ENCODE measurements around the gene KCNMB3. TPM values are rescaled to one million over a fixed set of nuclear protein-coding genes. Genes with fewer than 3 reads are reported as not detected.

The KCNMB3 gene
- total RNA-seq, 1 donor from 2014 or later, result 4.4 TPM

DNA sequence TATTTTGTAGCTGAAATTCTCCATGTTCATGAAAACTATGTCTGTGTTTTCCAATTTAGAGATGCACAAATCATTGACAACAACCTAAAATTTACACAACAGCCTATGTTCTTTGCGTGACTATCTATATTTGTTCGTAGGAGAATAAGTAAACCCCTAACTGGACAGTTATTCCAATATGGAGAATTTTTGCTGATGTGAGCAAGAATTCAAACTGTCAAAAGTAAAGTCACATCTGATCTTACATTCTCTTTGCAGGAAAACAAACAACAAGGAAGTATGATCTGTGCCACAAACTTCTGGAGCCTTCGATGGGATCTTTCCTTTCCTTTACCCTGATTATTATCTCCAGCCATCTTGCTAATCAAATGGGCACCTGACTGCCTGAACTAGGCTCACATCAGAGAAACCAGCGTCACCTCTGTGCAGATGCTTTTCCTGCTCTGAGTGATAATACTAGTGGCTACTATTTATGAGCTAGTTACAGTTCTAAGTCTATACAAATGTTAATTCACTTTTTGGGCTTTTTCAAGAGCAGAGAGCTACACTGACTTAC is 18.3 kb upstream of the KCNMB3 start:
- TF ChIP-seq EZH2 (IDR thresholded peaks at IDR 0.05), result no peak
- no peak for TF ChIP-seq EZH2phosphoT487 (IDR thresholded peaks at IDR 0.05)
- TF ChIP-seq, protein P1, sequence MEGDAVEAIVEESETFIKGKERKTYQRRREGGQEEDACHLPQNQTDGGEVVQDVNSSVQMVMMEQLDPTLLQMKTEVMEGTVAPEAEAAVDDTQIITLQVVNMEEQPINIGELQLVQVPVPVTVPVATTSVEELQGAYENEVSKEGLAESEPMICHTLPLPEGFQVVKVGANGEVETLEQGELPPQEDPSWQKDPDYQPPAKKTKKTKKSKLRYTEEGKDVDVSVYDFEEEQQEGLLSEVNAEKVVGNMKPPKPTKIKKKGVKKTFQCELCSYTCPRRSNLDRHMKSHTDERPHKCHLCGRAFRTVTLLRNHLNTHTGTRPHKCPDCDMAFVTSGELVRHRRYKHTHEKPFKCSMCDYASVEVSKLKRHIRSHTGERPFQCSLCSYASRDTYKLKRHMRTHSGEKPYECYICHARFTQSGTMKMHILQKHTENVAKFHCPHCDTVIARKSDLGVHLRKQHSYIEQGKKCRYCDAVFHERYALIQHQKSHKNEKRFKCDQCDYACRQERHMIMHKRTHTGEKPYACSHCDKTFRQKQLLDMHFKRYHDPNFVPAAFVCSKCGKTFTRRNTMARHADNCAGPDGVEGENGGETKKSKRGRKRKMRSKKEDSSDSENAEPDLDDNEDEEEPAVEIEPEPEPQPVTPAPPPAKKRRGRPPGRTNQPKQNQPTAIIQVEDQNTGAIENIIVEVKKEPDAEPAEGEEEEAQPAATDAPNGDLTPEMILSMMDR (IDR thresholded peaks at IDR 0.05), result no peak
- Histone ChIP-seq H4K20me1 (ENCODE audit: low read depth) (no peaks in the 10 kb centered on the region), H3K79me2 (ENCODE audit: low read depth) (no peaks in the 10 kb centered on the region), H3K4me2 (no peak overlapping the region), H3K9ac (no peak overlapping the region), H3K27me3 (no peaks in the 10 kb centered on the region), H3K4me1 (no peaks in the 10 kb centered on the region), H3K36me3 (no peaks in the 10 kb centered on the region), H3K9me3 (ENCODE audit: low read depth) (no peaks in the 10 kb centered on the region), H3K27ac (no peak overlapping the region), H2AFZ (replicated peaks) (peak overlapping the region; percentile 26), H3F3A (ENCODE audit: low read depth) (no peaks in the 10 kb centered on the region), H3K4me3 (no peak overlapping the region)
- no peak for DNase-seq (ENCODE audit: low spot score)
- H3K4me3 Mint-ChIP-seq, result no peak overlapping the region
- H3K27ac Mint-ChIP-seq, result no peak overlapping the region
- no peaks in the 10 kb centered on the region for H3K36me3 Mint-ChIP-seq
- H3K27me3 Mint-ChIP-seq (ENCODE audit: insufficient read depth, low read depth), result no peaks in the 10 kb centered on the region
- no peaks in the 10 kb centered on the region for H3K9me3 Mint-ChIP-seq
- no peaks in the 10 kb centered on the region for H3K4me1 Mint-ChIP-seq

DNA sequence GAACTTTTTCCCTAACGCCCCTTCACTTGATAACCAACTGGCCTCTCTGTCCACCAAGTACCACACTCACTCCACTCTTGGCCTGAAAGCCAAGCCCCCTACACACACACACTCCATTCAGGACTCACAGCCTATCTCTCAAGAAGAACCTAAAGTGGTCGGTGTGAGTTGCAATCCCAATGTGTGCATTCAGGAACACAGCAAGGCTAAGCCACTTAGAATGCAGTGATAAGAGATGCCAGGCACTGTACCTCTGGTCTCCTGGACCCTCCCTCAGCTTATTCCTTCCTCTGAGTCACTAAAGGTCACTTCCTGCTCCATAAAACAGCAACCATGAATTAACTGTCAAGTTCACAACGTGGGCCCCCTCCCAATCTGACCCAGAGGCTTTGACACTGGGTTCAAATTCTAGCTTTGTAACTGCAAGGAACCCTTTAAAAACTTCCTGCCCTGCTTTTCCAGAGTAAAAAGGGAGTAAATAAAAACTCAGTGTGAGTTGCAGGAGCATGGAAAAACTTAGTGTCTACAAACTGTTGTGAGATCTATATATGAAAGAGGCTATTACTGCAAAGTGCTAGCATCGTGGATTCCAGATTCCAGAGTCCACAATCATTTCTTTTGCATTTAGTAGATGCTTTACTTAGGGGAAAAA is 17.6 kb upstream of the KCNMB3 start:
- H3K4me1 ChIP-seq, result no peaks in the 10 kb centered on the region
- H3K27me3 ChIP-seq, result no peaks in the 10 kb centered on the region
- H3K4me3 ChIP-seq, result no peak overlapping the region
- no peak for TF ChIP-seq EZH2 (IDR thresholded peaks at IDR 0.05)
- TF ChIP-seq, protein P1 (IDR thresholded peaks at IDR 0.05), result no peak
- TF ChIP-seq EZH2phosphoT487 (IDR thresholded peaks at IDR 0.05), result no peak
- no peaks in the 10 kb centered on the region for H3K36me3 Mint-ChIP-seq
- no peak for DNase-seq (ENCODE audit: low spot score)
- H3K9ac ChIP-seq, result no peak overlapping the region
- H3K4me2 ChIP-seq, result no peak overlapping the region
- no peak overlapping the region for H2AFZ ChIP-seq (replicated peaks)
- no peaks in the 10 kb centered on the region for H3K36me3 ChIP-seq
- no peak overlapping the region for H3K27ac ChIP-seq
- no peaks in the 10 kb centered on the region for H3F3A ChIP-seq (ENCODE audit: low read depth)
- H3K9me3 Mint-ChIP-seq, result no peaks in the 10 kb centered on the region
- no peaks in the 10 kb centered on the region for H4K20me1 ChIP-seq (ENCODE audit: low read depth)
- no peaks in the 10 kb centered on the region for H3K27me3 Mint-ChIP-seq (ENCODE audit: insufficient read depth, low read depth)
- H3K4me3 Mint-ChIP-seq, result no peak overlapping the region
- H3K4me1 Mint-ChIP-seq, result no peaks in the 10 kb centered on the region
- no peak overlapping the region for H3K27ac Mint-ChIP-seq
- H3K9me3 ChIP-seq (ENCODE audit: low read depth), result no peaks in the 10 kb centered on the region
- H3K79me2 ChIP-seq (ENCODE audit: low read depth), result no peaks in the 10 kb centered on the region

DNA sequence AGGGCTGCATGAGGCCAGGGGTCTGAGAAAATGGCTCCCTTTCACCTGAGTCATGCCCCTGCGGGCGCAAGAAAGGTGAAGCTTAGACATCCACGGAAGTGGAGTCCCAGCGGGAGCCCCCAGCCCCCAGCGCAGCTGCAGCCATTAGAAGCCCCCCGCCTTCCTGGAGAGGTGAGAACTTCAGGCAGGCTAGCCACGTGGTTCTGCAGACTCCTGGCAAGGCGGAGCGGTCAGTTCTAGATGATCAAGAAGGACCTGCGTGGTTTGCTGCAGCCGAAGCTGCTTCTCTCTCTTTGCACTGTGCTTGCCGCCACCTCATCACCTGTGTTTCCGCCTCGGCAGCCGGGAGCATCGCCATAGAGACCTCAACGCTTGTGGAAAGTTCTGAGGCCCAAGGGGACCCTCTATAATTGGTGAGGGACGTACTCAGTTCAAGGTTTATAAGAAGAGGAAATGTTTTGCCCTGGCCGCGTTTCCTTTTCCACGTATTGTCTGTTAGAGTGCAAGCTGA is 15.8 kb upstream of the KCNMB3 start:
- no peak for DNase-seq (ENCODE audit: low spot score)
- peaks cover 2% of the 10 kb centered on the region for H3K27me3 Mint-ChIP-seq (ENCODE audit: insufficient read depth, low read depth)
- H3K79me2 ChIP-seq (ENCODE audit: low read depth), result no peaks in the 10 kb centered on the region
- H3K27ac Mint-ChIP-seq, result no peak overlapping the region
- H3K9me3 ChIP-seq (ENCODE audit: low read depth), result no peaks in the 10 kb centered on the region
- no peak overlapping the region for H3K9ac ChIP-seq
- peaks cover 5% of the 10 kb centered on the region for H3K9me3 Mint-ChIP-seq
- H3K4me3 ChIP-seq, result no peak overlapping the region
- H3K36me3 ChIP-seq, result no peaks in the 10 kb centered on the region
- no peaks in the 10 kb centered on the region for H3K4me1 Mint-ChIP-seq
- TF ChIP-seq, protein P1 (IDR thresholded peaks at IDR 0.05), result no peak
- TF ChIP-seq EZH2phosphoT487 (IDR thresholded peaks at IDR 0.05), result no peak
- TF ChIP-seq EZH2 (IDR thresholded peaks at IDR 0.05), result no peak
- no peak overlapping the region for H3K4me2 ChIP-seq
- peaks cover 3% of the 10 kb centered on the region for H3K27me3 ChIP-seq
- no peaks in the 10 kb centered on the region for H4K20me1 ChIP-seq (ENCODE audit: low read depth)
- no peaks in the 10 kb centered on the region for H3K4me1 ChIP-seq
- no peaks in the 10 kb centered on the region for H3K36me3 Mint-ChIP-seq
- H2AFZ ChIP-seq (replicated peaks), result no peak overlapping the region
- H3K4me3 Mint-ChIP-seq, result no peak overlapping the region
- no peaks in the 10 kb centered on the region for H3F3A ChIP-seq (ENCODE audit: low read depth)
- no peak overlapping the region for H3K27ac ChIP-seq

Measured in neural progenitor cell (in vitro differentiated cells).